Tibial nerve (tissue), 4 donors: Measurements from ENCODE around the gene VGLL4. TPM values are rescaled to one million over a fixed set of nuclear protein-coding genes. Genes with fewer than 3 reads are reported as not detected.
A peak's percentile ranks its signal among the peaks of the same experiment; 100 is the strongest.

Source experiments
- DNase-seq, 2 donors: peaks; one replicate each; pipeline ENCODE4 v3.0.0-alpha.2; 2019; ENCODE audit warnings: low spot score in 2 of 2
- H3K27ac ChIP-seq, 4 donors: fragments of 200-600 bp; sonication (generic) in 3 of 4; one replicate each; pipeline ENCODE4 v1.5.1; 2017 to 2019; ENCODE audit warnings: mild to moderate bottlenecking in 1 of 4
- H3K27me3 ChIP-seq, 2 donors: fragments of 200-600 bp; sonication (generic) in 1 of 2; one replicate each; pipeline versions ENCODE4 v1.5.1 to v1.6.0; 2017 to 2019
- H3K36me3 ChIP-seq, 3 donors: fragments of 200-600 bp; sonication (generic); one replicate each; pipeline ENCODE4 v1.5.1; 2018 to 2019
- H3K4me1 ChIP-seq, 4 donors: fragments of 200-600 bp; sonication (generic) in 3 of 4; one replicate each; pipeline ENCODE4 v1.5.1; 2017 to 2019
- H3K4me3 ChIP-seq, 4 donors: fragments of 200-600 bp; sonication (generic) in 3 of 4; one replicate each; pipeline ENCODE4 v1.5.1; 2017 to 2019; ENCODE audit warnings: mild to moderate bottlenecking in 1 of 4, moderate library complexity in 1 of 4
- H3K9me3 ChIP-seq, 4 donors: fragments of 200-600 bp; sonication (generic) in 3 of 4; one replicate each; pipeline ENCODE4 v1.5.1; 2017 to 2019
- CTCF ChIP-seq, 5 experiments: fragments of 200-600 bp in 3 of 5; fragments of 450-650 bp in 2 of 5; sonication (generic) in 3 of 5; IDR thresholded peaks; one replicate each; pipeline ENCODE4 v1.5.1; 2016 to 2019; ENCODE audit warnings: antibody characterized with exemption in 5 of 5, mild to moderate bottlenecking in 3 of 5, moderate library complexity in 2 of 5
- EP300 ChIP-seq, 2 donors: sonication (generic); formaldehyde crosslinking; IDR thresholded peaks; one replicate each; pipeline ENCODE4 v1.6.1; 2017; ENCODE audit warnings: antibody characterized with exemption in 2 of 2, mild to moderate bottlenecking in 1 of 2
- POLR2A ChIP-seq, 2 donors: fragments of 450-650 bp; IDR thresholded peaks; one replicate each; pipeline ENCODE4 v1.6.1; 2017; ENCODE audit warnings: antibody characterized with exemption in 2 of 2, mild to moderate bottlenecking in 2 of 2, moderate library complexity in 2 of 2
- WGBS, 2 donors: methylation state at CpG; one replicate each; pipeline ENCODE4 v1.1.5; 2018; 5-methylcytosine and 5-hydroxymethylcytosine counted together
- total RNA-seq, 4 donors: library from RNA; depleted of rRNA; stranded (reverse); fragments of >200 nt; gene quantifications; one replicate each; pipeline ENCODE4 v1.1.0, GENCODE V29; 2016

VGLL4 gene
- total RNA-seq, 4 donors from 2014 or later = 106 to 205 (median 110) TPM

DNA sequence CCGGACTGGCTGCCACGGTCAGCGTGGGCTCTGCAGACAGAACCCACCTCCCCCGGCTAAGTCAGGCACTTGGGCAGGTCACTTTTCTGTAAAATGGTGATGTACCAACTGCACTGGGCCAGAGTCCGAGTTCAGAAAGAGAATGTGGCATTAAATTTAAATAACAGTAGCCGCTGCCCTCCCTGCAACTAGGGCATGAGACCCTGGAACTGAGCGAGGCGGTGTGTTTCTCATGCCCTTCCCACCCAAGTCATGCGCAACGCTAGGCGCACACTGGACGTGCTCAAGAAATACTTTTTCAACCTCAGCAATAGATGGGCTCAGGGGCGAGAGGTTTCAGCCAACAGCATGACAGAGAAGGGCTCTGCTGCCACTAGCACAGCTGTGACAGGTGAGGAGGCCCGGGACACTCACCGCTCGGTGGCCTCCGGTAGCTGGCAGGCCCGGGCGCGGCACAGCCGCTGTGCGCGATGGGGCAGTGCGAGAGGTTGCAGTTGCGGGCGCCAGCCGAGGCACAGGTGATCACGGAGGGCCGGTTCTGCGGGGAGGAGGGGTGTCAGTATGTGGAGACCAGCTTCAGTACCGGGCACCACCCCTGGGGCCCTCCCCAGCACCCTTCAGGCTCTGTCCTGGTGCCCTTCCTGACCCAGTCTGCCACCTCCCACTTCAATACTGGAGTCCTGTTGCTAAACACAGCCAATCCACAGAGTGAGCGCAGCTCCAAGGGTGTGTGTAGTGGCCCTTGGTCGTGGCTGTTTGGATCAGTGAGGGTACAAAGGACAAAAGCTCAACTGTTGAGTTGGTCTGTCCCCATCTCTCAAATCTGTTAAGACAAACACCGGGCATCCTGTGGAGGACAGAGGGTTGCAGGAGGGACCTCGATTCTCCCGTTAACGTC is 84.5 kb downstream of the VGLL4 start:
- no peak for DNase-seq
- no peak for TF ChIP-seq EP300 (IDR thresholded peaks at IDR 0.05)
- no peak for TF ChIP-seq CTCF (IDR thresholded peaks at IDR 0.05)
- TF ChIP-seq POLR2A (IDR thresholded peaks at IDR 0.05) = no peak
- peaks cover 0 to 61% (median 0%) of the 10 kb centered on the region in 3 donors for H3K36me3 ChIP-seq
- H3K27me3 ChIP-seq = no peaks in the 10 kb centered on the region
- H3K4me3 ChIP-seq = no peak overlapping the region
- H3K9me3 ChIP-seq = no peaks in the 10 kb centered on the region
- 79 to 82% methylated on average over 31 to 37 of the region's 37 CpGs for WGBS, 2 donors
- peaks cover 3 to 98% (median 78%) of the 10 kb centered on the region in 4 donors for H3K4me1 ChIP-seq
- H3K27ac ChIP-seq = peak overlapping the region in 3 of 4 donors; percentile 25 to 97 (median 83)

GRCh38 chr3:11558411-11558903 is 85.3 kb downstream of the VGLL4 start:
- peaks cover 3 to 99% (median 81%) of the 10 kb centered on the region in 4 donors for H3K4me1 ChIP-seq
- H3K9me3 ChIP-seq = no peaks in the 10 kb centered on the region
- H3K36me3 ChIP-seq = peaks cover 0 to 54% (median 0%) of the 10 kb centered on the region in 3 donors
- WGBS, 2 donors = 51 to 68% methylated on average over 9 to 16 of the region's 17 CpGs
- DNase-seq = no peak
- TF ChIP-seq CTCF (IDR thresholded peaks at IDR 0.05) = no peak
- H3K27ac ChIP-seq = peak overlapping the region; percentile 25 to 97 (median 66)
- no peak overlapping the region for H3K4me3 ChIP-seq
- no peaks in the 10 kb centered on the region for H3K27me3 ChIP-seq

DNA sequence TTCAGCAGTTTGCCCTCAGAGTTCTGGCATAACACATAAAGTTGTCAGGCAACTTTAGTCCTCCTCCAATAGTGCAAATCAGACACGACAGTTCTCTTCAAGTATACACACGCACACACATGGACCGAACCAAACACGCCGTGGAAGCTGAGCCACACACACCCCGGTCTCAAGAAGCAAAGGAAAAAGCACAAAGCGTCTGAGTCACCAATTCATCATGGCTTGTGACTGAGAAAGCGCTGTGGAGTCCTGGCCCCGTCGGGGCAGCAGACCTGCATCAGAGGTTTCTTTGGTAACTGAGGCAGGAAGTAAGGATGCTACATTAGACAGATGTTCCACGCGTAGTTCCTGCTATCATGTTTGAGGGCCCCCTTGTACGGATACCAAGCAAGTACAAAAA is 85.7 kb downstream of the VGLL4 start:
- Histone ChIP-seq H3K27ac (peak overlapping the region; percentile 25 to 97 (median 66)), H3K4me3 (no peak overlapping the region), H3K27me3 (no peaks in the 10 kb centered on the region), H3K4me1 (peaks cover 3 to 99% (median 84%) of the 10 kb centered on the region in 4 donors), H3K36me3 (peaks cover 0 to 49% (median 0%) of the 10 kb centered on the region in 3 donors), H3K9me3 (no peaks in the 10 kb centered on the region)
- WGBS, 2 donors = 49 to 60% methylated on average over 13 of the region's 13 CpGs
- no peak for DNase-seq
- no peak for TF ChIP-seq POLR2A (IDR thresholded peaks at IDR 0.05)
- TF ChIP-seq CTCF (IDR thresholded peaks at IDR 0.05) = no peak
- peak in 1 of 2 donors; percentile 8 for TF ChIP-seq EP300 (IDR thresholded peaks at IDR 0.05)

- Histone ChIP-seq H3K27ac (peak overlapping the region; percentile 25 to 97 (median 66)), H3K27me3 (no peaks in the 10 kb centered on the region), H3K9me3 (no peaks in the 10 kb centered on the region), H3K4me3 (no peak overlapping the region), H3K4me1 (peaks cover 3 to 95% (median 86%) of the 10 kb centered on the region in 4 donors), H3K36me3 (peaks cover 0 to 40% (median 0%) of the 10 kb centered on the region in 3 donors)
- DNase-seq = peak in 1 of 2 donors; percentile 57
- 45% methylated on average over 16 of the region's 16 CpGs for WGBS, 2 donors
- TF ChIP-seq EP300 (IDR thresholded peaks at IDR 0.05) (no peak), CTCF (IDR thresholded peaks at IDR 0.05) (no peak), POLR2A (IDR thresholded peaks at IDR 0.05) (no peak)
Measured at GRCh38 chr3:11556851-11557644, 86.7 kb downstream of the VGLL4 start.
